Measurements from ENCODE around the gene NFATC2IP. TPM values are rescaled to one million over a fixed set of nuclear protein-coding genes. Genes with fewer than 3 reads are reported as not detected.

The NFATC2IP gene
- total and polyA plus RNA-seq, 2 of the 8 experiments (the other 6 are each of a cell fraction or from before 2014, with no cell fraction given), result 54.4 to 71.5 TPM

GRCh38 chr16:28918698-28919097 lies 32.0 kb upstream of the NFATC2IP start (continued):
- no peak for TF ChIP-seq CTCF (IDR thresholded peaks at IDR 0.05; ENCODE audit: control extremely low read depth in 1 of 3, insufficient read depth in 1 of 3, low read depth in 1 of 3, low read length in 3 of 3)
- no peak for TF ChIP-seq SP4 (IDR thresholded peaks at IDR 0.05; ENCODE audit: low read length)
- TF ChIP-seq BACH1 (IDR thresholded peaks at IDR 0.05; ENCODE audit: low read length), result no peak

Data from H1 (cell line).